ENCODE data around the gene CCDC87.
A peak's percentile ranks its signal among the peaks of the same experiment; 100 is the strongest.
"Not testable (repeated sequence)": the region's sequence is repeated elsewhere in the genome, so short reads cannot be mapped to it uniquely, and the experiment has no call there.

Gene CCDC87, protein sequence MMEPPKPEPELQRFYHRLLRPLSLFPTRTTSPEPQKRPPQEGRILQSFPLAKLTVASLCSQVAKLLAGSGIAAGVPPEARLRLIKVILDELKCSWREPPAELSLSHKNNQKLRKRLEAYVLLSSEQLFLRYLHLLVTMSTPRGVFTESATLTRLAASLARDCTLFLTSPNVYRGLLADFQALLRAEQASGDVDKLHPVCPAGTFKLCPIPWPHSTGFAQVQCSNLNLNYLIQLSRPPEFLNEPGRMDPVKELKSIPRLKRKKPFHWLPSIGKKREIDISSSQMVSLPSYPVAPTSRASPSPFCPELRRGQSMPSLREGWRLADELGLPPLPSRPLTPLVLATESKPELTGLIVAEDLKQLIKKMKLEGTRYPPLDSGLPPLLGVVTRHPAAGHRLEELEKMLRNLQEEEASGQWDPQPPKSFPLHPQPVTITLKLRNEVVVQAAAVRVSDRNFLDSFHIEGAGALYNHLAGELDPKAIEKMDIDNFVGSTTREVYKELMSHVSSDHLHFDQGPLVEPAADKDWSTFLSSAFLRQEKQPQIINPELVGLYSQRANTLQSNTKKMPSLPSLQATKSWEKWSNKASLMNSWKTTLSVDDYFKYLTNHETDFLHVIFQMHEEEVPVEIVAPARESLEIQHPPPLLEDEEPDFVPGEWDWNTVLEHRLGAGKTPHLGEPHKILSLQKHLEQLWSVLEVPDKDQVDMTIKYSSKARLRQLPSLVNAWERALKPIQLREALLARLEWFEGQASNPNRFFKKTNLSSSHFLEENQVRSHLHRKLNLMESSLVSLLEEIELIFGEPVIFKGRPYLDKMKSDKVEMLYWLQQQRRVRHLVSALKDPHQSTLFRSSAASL

DNA sequence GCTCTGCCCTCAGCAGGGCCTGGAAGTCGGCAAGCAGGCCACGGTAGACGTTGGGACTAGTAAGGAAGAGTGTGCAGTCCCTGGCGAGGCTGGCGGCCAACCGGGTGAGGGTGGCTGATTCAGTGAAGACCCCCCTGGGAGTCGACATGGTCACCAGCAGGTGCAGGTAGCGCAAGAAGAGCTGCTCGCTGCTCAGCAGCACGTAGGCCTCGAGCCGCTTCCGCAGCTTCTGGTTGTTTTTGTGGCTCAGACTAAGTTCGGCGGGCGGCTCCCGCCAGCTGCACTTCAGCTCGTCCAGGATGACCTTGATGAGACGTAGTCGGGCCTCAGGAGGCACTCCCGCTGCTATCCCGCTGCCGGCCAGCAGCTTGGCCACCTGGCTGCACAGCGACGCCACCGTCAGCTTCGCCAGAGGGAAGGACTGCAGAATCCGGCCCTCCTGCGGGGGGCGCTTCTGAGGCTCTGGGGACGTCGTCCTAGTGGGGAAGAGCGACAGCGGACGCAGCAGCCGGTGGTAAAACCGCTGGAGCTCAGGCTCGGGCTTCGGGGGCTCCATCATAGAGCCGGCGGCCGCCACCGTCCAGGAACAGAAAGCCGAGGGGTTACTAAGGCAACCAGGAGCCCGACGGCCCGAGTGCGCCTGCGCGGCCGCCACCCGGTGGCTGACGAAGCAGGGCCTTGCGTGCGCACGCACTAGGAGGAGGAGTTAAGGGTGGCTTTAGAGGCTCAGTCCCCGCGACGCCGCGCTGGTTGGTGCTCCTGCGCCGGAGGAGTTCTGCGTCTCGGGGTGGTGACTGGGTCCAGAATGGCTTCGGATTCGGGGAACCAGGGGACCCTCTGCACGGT lies at the start of gene CCDC87, which contains the start of gene CCS:
Gene CCDC87 (minus strand): TSS at position 607 of the 846 bp plus-strand sequence. CDS start 48 bp downstream, at position 559.
Gene CCS (plus strand): TSS at position 729 of the 846 bp plus-strand sequence. CDS start 77 bp downstream, at position 806.
- peak; percentile 99 for DNase-seq

DNA sequence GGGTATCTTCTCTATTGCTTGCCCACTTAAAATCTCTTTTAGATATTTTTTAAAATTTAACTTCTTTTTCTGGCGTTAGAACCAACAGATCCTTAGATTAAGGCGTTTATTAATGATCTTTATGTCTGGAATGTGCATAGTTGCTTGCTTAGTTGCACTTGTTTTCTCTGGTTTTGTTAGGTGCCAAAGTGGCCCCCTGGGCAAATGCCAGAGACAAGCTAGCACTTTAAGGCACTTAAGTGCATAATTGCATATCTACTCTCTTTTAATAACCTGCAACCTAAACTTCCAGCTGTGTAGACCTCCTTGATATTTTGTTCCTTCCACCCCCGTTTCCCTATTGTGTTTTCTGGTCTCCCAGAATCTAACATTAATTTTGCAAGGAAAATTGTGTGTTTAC lies 49.0 kb upstream of the CCDC87 start:
- DNase-seq: no peak

DNA sequence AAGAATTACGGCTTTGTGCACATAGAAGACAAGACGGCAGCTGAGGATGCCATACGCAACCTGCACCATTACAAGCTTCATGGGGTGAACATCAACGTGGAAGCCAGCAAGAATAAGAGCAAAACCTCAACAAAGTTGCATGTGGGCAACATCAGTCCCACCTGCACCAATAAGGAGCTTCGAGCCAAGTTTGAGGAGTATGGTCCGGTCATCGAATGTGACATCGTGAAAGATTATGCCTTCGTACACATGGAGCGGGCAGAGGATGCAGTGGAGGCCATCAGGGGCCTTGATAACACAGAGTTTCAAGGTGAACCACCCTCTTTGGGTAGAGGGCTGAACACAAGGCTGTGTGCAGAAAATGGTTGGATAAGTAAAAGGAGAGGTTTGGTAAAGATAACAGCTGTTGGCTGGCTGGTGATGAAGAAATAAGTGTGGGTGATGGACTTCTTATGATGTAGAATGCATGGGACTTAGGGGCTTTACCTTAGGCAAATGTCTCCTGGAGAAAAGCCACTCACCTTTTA lies 47.0 kb upstream of the CCDC87 start:
- DNase-seq: not testable (repeated sequence)

DNA sequence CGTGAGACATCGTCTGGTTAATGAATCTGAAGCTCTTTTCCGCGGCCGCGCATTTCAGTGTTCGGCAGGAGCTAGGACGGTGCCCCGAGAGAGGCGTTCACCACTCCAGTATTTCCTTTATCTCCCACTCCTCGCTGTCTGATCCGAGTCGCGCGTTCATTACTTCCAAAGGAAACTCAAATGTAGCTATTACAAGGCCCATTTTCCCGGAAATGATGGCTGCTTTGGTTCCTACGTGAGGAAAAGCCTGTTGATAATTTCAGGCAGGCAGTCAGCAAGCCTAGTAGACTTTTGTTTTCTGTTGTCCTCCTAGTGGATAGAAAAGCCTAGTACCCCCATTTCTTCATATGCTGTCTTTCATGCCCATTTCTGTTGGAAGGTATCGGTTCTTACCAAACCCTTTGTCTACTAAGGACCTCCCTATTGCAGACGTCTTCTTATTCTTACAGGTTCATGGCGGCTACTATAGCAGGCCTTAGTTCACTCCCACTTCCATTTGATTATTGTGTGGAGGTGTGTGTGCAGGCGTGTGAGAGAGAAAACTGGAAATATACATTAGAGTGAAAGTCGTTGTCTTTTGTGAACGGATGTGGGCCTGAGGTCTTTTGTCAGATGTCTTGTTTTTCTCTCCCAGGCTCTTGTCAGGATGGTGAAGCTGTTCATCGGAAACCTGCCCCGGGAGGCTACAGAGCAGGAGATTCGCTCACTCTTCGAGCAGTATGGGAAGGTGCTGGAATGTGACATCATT lies 46.4 kb upstream of the CCDC87 start:
- DNase-seq: no peak

DNA sequence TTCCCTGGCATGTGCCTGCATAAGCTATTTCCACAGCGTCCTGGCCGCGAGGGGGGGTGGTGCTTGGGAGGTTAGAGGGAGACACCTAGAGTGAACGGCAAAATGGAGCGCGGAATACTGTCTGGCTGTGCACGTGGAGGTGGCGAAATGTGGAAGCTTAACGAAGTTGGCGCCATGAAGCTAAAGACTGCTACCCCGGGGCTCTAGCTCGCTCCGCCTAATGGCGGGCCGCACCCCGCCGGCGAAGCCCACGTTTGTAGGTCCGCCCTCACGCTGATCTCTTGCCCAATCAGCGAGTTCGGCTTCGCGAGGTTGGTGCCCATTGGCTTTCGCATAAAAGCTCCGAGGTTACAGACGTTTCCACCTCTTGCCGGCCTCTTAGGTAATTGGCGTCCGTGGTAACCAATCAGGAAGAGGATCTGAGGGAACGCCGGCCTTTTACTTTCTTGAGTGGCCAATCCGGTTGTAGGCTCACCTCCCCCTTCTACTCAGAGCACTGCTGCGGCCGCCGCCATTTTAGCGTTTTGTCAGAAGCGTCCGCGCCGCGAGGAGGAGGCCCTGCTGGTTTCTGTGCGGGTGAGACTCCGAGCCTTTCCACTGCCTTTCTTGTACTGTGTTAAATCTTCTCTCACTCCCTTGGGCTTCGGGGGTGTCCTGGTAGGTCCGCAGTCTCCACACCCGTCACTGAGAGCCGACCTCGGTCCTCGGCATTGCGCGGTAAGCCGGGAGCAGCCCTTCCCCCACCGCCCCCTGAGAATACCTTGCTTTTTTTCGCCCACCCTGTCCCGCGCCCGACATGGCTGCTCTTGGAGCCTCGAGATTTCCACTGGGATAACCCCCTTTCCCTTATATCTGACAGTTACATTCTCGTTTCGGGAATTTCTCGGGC lies 45.6 kb upstream of the CCDC87 start, which contains the start of gene RBM4:
Gene RBM4 (plus strand): TSS at position 527 of the 889 bp plus-strand sequence. CDS start 1,009 bp downstream, outside the sequence.
- peak; percentile 89 for DNase-seq

DNA sequence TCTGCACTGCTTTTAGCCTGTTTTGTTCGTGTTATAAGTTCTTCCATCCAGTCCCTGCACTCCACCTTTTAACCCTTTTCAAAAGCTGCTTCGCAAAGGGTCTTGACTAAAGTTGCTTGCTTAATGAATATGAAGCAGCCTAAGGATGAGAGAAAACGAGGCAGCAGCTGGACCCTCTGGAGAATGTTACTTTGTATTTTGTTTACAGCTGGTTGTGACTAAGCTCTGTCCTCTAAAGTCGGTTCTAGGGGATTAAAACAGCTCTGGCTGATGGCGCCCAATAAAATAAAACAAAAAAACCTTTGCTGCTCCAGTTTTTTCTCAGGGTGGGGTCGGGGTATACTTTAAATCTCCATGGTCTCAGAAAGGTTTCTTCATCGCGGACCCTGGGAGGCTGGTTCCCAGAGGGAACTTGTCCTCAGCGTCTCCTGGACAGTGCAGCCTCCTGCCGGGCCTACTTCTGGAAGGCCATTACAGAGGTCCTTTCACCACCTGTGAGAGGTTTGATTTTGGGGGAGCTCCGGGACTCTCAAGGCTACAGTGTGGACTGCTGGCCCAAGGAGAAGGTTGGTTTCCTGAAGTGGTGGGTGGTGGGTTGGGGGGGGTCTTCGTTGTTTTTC lies 44.8 kb upstream of the CCDC87 start:
- no peak for DNase-seq

DNA sequence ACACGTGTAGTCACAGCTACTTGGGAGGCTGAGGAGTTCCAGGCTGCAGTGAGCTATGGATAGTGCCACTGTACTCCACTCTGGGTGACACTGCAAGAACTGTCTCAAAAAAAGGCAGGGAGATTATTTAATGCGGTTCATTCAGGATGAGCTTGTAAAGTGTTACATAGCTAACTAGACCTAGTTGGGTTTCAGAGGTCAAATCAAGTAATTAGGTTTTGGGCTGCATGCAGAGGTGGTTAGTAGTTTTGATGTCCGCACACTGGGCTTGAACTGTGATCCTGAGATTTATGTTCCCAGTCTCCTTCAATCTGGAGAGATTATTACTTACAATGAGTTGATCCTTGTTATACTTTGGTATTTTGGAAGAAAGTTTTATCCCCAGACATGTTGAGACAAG lies 43.5 kb upstream of the CCDC87 start:
- no peak for DNase-seq

DNA sequence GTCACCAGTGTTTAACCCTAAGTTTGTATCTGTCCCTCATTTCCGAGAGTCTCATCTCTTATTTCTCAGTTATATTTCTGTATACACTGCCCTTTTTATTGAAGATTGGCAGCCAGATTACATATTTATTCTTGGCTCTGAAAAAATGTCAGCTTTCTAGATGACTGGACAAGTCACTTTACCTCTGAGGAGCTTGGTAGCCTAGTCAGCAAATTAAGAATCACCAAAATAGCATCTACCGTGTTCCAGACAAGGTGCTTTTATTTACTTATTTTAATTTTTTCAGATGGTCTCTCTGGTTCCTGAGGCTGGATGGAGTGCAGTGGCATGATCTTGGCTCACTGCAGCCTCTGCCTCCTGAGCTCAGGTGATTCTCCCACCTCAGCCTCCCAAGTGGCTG lies 40.1 kb upstream of the CCDC87 start:
- DNase-seq: no peak

DNA sequence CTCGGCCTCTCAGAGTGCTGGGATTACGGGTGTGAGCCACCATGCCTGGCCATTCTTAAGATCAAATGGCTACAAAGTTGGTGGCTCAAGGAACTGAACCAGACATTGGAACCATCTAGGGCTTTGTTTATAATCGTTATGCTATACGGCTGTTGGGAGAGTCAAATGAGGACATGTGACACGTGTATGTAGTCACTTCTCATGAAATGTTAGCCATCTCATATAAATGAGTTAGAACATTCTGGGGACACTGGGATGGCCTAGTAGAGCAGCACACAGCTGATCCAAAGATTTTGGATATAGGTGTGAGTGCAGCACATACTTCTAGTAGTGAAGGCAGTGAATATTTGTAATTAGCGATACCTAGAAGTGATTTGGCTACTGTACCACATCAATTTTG lies 39.0 kb upstream of the CCDC87 start:
- no peak for DNase-seq

DNA sequence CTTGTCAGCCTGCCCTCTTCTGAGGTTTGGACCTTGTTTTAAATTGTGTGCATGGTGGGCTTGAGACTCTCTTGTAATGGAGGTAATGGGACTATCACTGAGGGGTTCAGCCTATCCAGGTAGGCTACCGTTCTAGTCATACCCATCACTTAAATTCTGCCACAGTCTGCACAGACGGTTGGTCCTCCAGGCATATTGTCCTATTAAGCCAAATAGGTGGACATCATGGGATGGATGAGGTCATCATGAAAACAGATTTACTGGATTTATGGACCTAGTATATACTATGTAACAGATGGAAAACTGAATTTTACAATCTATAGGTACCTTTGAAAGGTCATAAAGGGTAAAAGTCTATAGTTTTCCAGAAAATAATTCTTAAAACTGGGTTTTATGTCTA lies 36.5 kb upstream of the CCDC87 start:
- DNase-seq: no peak

DNA sequence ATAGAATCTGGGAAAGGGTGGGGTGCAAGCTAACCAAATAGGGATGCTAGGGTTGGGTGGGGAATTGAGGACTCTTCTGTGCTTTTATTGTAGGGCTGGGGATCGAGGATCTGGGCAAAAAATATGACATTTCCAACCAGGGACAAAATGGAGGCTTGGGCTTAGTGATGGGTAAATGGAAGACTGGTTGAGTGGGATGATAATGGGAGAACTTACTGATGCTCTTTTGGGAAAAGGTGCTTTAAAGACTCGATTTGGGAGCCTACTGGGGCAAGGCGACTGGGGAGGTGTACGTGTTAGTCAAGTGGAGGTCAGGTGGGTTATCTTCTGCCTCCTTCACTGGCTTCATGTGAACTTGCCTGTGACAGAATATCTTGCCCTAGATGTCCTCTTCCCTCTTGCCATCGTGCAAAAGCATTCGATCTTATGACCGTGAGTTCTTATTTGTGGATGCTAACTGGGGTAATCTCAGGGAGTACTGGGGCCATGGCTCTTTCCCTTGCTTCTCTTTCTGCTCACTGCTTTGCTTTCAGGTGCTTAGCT lies 35.3 kb upstream of the CCDC87 start:
- DNase-seq: no peak

DNA sequence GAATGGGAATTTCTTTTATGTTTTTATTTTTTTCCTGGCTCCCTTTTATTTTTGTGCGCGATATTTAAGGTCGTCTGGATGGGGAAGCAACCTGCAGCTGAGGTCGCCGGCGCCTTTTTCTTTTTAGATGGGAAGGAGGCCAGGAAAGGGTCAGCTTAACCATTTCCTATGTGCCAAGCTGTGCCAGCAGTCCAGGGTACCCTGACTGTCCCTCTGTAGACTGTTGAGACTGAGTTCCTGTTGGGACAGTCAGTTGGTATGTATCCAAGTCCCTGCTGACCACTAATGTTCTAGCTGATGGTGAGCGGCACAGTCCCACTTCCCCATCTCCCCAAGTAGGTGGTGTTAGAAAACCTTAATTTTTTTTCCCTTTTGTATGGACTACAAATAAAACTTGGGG lies 34.1 kb upstream of the CCDC87 start:
- no peak for DNase-seq

DNA sequence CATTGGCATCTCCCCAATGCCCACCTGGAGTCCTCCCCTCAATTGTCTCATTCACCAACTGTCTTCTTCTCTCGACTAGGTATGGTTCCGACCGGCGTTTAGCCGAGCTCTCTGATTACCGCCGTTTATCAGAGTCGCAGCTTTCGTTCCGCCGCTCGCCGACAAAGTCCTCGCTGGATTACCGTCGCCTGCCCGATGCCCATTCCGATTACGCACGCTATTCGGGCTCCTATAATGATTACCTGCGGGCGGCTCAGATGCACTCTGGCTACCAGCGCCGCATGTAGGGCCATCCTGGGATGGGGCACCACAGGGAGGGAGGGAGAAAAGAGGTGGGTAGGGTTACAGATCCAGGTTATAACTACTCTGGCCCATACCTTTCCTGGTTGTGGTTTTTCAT lies 33.5 kb upstream of the CCDC87 start:
- DNase-seq: no peak

DNA sequence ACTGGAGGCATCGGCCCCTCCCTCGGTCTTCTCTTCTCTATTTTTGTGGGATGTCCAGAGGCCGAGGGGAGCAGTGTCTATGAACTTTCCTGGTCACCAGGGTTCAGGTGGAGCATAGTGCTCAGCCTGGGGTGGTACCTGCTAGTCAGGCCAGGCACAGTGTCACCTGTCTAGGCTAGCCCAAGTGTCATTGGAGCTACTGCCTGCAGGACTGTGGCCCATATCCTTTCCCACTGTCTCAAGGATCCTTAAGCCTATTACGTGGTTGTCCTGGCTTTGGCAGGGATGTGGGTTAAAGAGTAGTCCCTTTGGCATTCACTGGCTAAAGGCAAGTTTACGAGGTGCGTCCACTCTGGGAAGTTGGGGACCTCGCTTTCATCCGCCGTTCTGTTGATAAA lies 32.9 kb upstream of the CCDC87 start:
- DNase-seq: no peak

DNA sequence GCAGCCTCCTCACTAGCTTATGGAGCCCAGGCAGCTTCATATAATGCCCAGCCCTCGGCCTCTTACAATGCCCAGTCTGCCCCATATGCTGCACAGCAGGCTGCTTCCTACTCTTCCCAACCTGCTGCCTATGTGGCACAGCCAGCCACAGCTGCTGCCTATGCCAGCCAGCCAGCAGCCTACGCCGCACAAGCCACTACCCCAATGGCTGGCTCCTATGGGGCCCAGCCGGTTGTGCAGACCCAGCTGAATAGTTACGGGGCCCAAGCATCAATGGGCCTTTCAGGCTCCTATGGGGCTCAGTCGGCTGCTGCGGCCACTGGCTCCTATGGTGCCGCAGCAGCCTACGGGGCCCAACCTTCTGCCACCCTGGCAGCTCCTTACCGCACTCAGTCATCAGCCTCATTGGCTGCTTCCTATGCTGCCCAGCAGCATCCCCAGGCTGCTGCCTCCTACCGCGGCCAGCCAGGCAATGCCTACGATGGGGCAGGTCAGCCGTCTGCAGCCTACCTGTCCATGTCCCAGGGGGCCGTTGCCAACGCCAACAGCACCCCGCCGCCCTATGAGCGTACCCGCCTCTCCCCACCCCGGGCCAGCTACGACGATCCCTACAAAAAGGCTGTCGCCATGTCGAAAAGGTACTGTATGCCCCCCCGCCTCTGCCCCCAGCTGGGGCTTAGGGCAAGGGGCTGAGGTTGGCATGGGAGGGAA lies 32.3 kb upstream of the CCDC87 start:
- DNase-seq: no peak

DNA sequence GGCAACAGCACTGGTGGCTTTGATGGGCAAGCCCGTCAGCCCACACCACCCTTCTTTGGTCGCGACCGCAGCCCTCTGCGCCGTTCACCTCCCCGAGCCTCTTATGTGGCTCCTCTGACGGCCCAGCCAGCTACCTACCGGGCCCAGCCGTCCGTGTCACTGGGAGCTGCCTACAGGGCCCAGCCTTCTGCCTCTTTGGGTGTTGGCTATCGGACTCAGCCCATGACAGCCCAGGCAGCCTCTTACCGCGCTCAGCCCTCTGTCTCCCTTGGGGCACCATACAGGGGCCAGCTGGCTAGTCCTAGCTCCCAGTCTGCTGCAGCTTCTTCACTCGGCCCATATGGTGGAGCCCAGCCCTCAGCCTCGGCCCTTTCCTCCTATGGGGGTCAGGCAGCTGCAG lies 31.6 kb upstream of the CCDC87 start:
- DNase-seq: no peak

DNA sequence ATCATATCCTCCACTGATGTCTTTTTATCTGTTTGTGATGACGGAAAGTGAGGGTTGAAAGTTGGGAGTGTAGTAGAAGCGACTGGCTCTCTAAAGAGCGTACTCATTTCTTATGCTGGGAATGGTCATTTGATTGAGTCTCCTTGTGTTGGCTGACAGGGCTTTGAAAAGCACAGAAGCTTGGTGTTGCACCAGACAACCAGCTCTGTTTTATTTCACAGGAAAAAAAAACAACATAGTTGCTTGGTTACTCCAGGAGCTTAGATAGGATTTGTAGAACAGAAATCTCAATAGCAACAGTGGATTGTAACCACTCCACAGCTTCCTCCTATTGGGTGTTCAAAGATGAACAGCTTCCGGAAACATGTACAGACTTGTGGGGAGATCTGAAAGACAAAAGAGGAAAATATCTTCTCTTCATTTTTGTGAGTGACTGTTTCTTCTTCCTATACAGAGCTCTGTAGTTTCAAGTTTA lies 26.3 kb upstream of the CCDC87 start:
- no peak for DNase-seq

DNA sequence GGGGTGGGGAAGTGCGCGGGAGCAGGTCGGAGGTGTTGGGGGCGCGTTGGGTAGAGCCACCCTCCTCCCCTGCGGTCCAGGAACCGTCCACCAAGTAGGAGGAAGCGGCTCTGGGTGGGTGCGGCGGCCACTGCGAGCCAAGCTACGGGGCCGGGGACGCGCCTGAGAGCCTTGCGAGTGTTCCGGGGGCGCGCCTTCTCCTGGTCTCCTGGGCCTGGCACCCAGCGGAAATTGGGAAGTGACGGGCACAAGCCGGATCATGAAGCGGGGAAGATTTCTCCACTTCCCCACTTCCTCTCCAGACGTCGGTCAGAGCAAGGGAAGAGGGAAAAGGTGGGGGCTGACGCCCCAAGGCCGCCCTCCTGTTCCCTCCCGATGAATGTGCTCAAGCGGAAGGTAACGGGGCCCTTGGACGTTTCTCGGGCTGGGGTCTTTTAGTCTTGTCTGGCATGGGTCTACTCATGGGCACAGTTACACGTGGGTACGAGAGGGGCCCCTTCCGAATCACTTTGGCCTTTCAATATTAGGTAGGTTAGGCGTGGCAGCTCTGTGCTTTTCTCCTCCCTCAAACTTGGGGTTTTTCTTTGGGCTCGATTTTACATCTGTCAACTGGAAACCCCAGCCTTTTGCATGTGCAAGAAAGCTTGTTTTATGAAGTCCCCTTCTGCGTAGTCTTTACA lies 24.4 kb upstream of the CCDC87 start:
- no peak for DNase-seq
